Measurements from ENCODE around the gene RPL37A.

The RPL37A gene

GRCh38 chr2:216548901-216549331 is 50.3 kb downstream of the RPL37A start:
- no peak for DNase-seq (ENCODE audit: low spot score)

DNA sequence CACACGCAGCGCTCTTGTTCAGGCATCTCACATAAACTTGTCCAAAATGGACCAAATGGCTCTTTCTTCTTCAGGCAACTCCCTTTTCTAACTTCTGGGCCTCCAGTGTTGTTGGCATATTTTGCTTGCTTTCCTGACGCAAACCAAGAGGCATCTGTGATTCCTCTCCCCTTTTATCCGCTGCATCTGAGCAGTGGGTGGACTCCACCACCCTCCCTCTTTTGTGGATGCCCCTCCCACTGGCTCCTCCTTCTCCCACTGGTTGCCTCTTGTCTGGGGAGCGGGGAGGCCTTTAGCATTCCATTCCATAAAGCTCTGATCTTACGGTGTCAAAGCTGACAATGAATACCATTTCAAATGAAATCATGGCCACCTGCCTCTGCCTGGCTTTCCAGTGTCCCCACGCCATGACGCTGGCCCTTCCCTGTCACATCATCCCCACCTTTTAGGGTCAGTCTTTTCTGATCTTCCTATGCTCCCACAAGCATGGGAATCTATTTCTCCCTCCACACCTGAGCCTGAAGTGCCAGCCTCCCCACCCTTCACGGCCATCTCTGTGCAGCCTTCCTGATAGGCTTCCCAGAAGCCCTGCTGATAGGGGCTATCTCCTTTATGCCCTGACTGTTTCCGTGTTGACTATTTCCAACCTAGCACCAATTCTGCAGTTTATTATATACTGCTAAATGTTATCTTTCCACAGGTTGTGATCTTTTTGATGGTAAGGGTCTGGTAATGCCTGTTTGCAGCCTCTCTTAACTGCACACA is 51.5 kb downstream of the RPL37A start:
- DNase-seq (ENCODE audit: low spot score): no peak

- DNase-seq (ENCODE audit: low spot score): no peak
Observed at GRCh38 chr2:216551234-216552068, 52.8 kb downstream of the RPL37A start.

DNA sequence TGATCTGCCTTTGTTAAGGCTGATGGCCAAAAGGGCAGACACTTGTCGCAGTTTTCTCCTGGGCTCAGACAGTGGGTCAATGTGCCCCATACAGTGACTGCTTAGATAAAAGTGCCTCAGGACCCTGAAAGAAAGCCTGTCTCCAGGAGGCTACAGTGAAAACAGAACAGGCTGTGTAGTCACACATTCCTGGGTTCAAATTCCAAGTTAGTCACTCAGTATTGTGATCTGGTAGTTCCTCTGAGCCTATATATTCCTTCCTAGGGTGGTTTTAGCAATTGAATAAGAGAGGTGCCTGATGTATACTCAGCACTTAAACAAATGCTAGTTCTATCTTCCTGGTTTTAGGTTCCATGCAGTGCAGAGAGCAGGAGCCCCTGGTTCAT is 54.4 kb downstream of the RPL37A start:
- peak; percentile 24 for DNase-seq (ENCODE audit: low spot score)

Data from HuH-7 (cell line).